Measurements from ENCODE around the gene ZNF846.

GRCh38 chr19:9735986-9736385 is 32.6 kb downstream of the ZNF846 start:
- no peak for TF ChIP-seq CTCF (conservative IDR thresholded peaks at IDR 0.05; ENCODE audit: low read length)
- TF ChIP-seq EZH2phosphoT487 (IDR thresholded peaks at IDR 0.05; ENCODE audit: borderline replicate concordance), result no peak

Measured in Loucy (cell line).